Measurements from ENCODE around the gene NTF3.

Gene NTF3

GRCh38 chr12:5479761-5480160 is 47.9 kb downstream of the NTF3 start:
- TF ChIP-seq CTCF (conservative IDR thresholded peaks at IDR 0.05; ENCODE audit: low read length) (no peak), EZH2phosphoT487 (IDR thresholded peaks at IDR 0.05; ENCODE audit: borderline replicate concordance) (no peak)
- Histone ChIP-seq H3K4me3 (ENCODE audit: low read length, poor library complexity, severe bottlenecking) (no peak overlapping the region), H3K4me2 (ENCODE audit: low read depth, low read length, poor library complexity, severe bottlenecking) (no peak overlapping the region), H2AFZ (ENCODE audit: low read length) (no peak overlapping the region), H3K9me3 (ENCODE audit: insufficient read depth, low read depth, low read length) (no peaks in the 10 kb centered on the region), H4K20me1 (ENCODE audit: insufficient read depth, low read length, poor library complexity, severe bottlenecking) (no peaks in the 10 kb centered on the region), H3K36me3 (ENCODE audit: insufficient read depth, low read length) (no peaks in the 10 kb centered on the region), H3F3A (ENCODE audit: low read depth) (no peaks in the 10 kb centered on the region), H3K4me1 (ENCODE audit: insufficient read depth, low read length, poor library complexity, severe bottlenecking) (no peaks in the 10 kb centered on the region), H3K79me2 (ENCODE audit: insufficient read depth, low read length) (no peaks in the 10 kb centered on the region), H3K27me3 (ENCODE audit: insufficient read depth, low read length, poor library complexity, severe bottlenecking) (no peaks in the 10 kb centered on the region), H3K9ac (ENCODE audit: low read depth, low read length, poor library complexity, severe bottlenecking) (no peak overlapping the region), H3K9me2 (replicated peaks; ENCODE audit: low read depth, low read length) (no peaks in the 10 kb centered on the region)

- TF ChIP-seq CTCF (conservative IDR thresholded peaks at IDR 0.05; ENCODE audit: low read length) (no peak), EZH2phosphoT487 (IDR thresholded peaks at IDR 0.05; ENCODE audit: borderline replicate concordance) (no peak)
- no peaks in the 10 kb centered on the region for H3K9me3 ChIP-seq (ENCODE audit: insufficient read depth, low read depth, low read length)
- H3K79me2 ChIP-seq (ENCODE audit: insufficient read depth, low read length) = no peaks in the 10 kb centered on the region
- H3K9me2 ChIP-seq (replicated peaks; ENCODE audit: low read depth, low read length) = no peaks in the 10 kb centered on the region
- no peaks in the 10 kb centered on the region for H3K36me3 ChIP-seq (ENCODE audit: insufficient read depth, low read length)
- no peak overlapping the region for H3K4me3 ChIP-seq (ENCODE audit: low read length, poor library complexity, severe bottlenecking)
- no peaks in the 10 kb centered on the region for H3K4me1 ChIP-seq (ENCODE audit: insufficient read depth, low read length, poor library complexity, severe bottlenecking)
- no peaks in the 10 kb centered on the region for H3K27me3 ChIP-seq (ENCODE audit: insufficient read depth, low read length, poor library complexity, severe bottlenecking)
- no peaks in the 10 kb centered on the region for H4K20me1 ChIP-seq (ENCODE audit: insufficient read depth, low read length, poor library complexity, severe bottlenecking)
- H2AFZ ChIP-seq (ENCODE audit: low read length) = no peak overlapping the region
- no peaks in the 10 kb centered on the region for H3F3A ChIP-seq (ENCODE audit: low read depth)
- H3K4me2 ChIP-seq (ENCODE audit: low read depth, low read length, poor library complexity, severe bottlenecking) = no peak overlapping the region
- H3K9ac ChIP-seq (ENCODE audit: low read depth, low read length, poor library complexity, severe bottlenecking) = no peak overlapping the region
Observed at GRCh38 chr12:5480218-5480937, 48.5 kb downstream of the NTF3 start.

- Histone ChIP-seq H3K36me3 (ENCODE audit: insufficient read depth, low read length) (no peaks in the 10 kb centered on the region), H3K9me3 (ENCODE audit: insufficient read depth, low read depth, low read length) (no peaks in the 10 kb centered on the region), H3K9ac (ENCODE audit: low read depth, low read length, poor library complexity, severe bottlenecking) (no peak overlapping the region), H2AFZ (ENCODE audit: low read length) (no peak overlapping the region), H3K9me2 (replicated peaks; ENCODE audit: low read depth, low read length) (no peaks in the 10 kb centered on the region), H3K79me2 (ENCODE audit: insufficient read depth, low read length) (no peaks in the 10 kb centered on the region), H4K20me1 (ENCODE audit: insufficient read depth, low read length, poor library complexity, severe bottlenecking) (no peaks in the 10 kb centered on the region), H3K4me1 (ENCODE audit: insufficient read depth, low read length, poor library complexity, severe bottlenecking) (no peaks in the 10 kb centered on the region), H3K4me2 (ENCODE audit: low read depth, low read length, poor library complexity, severe bottlenecking) (no peak overlapping the region), H3F3A (ENCODE audit: low read depth) (no peaks in the 10 kb centered on the region), H3K27me3 (ENCODE audit: insufficient read depth, low read length, poor library complexity, severe bottlenecking) (no peaks in the 10 kb centered on the region), H3K4me3 (ENCODE audit: low read length, poor library complexity, severe bottlenecking) (no peak overlapping the region)
- no peak for TF ChIP-seq CTCF (conservative IDR thresholded peaks at IDR 0.05; ENCODE audit: low read length)
- TF ChIP-seq EZH2phosphoT487 (IDR thresholded peaks at IDR 0.05; ENCODE audit: borderline replicate concordance) = no peak
Observed at GRCh38 chr12:5480938-5481303, 49.0 kb downstream of the NTF3 start.

Measured in Loucy (cell line).